NCI-H1105 treated with DMSO at 0.1 percent for 48 hours (cell line): ENCODE results near the gene LMBR1L.
"Not testable (repeated sequence)": the region's sequence is repeated elsewhere in the genome, so short reads cannot be mapped to it uniquely, and the experiment has no call there.

Experiments
- DNase-seq: peaks from one replicate; lab custom pipeline; 2025; lab: John Stamatoyannopoulos, UW

The LMBR1L gene, protein sequence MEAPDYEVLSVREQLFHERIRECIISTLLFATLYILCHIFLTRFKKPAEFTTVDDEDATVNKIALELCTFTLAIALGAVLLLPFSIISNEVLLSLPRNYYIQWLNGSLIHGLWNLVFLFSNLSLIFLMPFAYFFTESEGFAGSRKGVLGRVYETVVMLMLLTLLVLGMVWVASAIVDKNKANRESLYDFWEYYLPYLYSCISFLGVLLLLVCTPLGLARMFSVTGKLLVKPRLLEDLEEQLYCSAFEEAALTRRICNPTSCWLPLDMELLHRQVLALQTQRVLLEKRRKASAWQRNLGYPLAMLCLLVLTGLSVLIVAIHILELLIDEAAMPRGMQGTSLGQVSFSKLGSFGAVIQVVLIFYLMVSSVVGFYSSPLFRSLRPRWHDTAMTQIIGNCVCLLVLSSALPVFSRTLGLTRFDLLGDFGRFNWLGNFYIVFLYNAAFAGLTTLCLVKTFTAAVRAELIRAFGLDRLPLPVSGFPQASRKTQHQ

DNA sequence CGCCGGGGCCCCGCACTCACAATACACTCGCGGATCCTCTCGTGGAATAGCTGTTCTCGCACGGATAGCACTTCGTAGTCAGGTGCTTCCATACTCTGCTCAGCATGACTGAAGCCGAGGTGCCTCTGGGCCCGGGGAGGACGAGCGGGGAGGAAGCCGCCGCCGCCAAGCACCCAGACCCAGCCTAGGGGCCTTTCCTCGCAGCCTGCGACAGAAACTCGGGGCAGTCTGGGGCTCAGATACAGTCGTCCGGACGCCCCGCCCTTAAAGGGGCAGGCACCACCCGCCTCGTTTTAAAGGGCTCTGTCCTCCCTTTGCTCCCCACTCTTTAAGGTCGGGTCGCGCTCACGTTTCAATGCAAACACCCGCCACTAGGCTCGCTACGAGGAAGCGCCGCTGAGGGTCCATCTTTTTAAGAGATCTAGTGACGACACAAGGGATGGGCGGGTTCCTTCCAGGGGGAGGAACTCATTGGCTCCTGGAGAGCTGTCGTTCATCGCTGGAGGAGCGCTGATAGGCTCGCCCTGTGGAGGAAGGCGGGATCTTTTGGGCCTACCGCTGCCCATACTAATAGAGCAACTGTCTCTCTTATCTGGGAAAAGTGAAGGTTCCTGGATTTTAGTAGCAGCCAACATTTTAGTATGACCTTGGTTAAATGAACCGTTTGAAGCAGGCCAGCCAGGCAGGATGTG, at the start of gene LMBR1L:
LMBR1L (minus strand) TSS at position 384 of the 692 bp plus-strand sequence; CDS start at position 92, 292 bp downstream.
- peak; percentile 93 for DNase-seq

DNA sequence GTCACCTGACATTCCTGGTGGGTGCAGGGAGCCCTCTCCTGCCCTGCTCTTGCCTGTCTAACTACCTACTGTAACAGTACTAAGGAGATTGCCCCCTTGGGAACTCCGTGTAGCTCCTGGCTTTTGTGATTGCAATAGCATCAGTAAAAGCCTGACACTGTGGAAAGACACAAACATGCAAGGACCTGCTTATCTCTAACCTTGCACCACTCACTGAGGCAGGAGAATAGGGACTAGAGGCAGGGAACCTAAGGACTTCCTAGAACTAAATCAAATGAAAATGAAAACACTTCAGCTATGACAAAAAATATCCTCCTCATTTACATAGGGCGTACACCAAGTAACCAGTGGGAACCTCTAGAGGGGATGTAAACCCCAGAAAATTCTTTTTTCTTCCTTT, 49.8 kb upstream of the LMBR1L start:
- no peak for DNase-seq

DNA sequence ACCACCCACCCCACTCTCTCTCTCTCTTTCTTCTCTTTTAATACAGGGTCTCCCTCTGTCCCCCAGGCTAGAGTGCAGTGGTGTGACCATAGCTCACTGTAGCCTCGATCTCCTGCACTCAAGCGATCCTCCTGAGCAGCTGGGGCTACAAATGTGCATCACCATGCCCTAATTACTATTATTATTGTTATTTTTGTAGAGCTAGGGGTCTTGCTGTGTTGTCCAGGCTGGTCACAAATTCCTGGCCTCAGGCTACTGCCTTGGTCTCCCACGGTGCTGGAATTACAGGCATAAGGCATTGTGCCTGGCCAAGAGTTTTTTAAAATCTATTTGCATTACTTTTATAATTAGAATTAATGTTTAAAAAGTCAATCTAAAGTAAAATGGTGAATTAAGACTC, 43.6 kb upstream of the LMBR1L start:
- no peak for DNase-seq

DNA sequence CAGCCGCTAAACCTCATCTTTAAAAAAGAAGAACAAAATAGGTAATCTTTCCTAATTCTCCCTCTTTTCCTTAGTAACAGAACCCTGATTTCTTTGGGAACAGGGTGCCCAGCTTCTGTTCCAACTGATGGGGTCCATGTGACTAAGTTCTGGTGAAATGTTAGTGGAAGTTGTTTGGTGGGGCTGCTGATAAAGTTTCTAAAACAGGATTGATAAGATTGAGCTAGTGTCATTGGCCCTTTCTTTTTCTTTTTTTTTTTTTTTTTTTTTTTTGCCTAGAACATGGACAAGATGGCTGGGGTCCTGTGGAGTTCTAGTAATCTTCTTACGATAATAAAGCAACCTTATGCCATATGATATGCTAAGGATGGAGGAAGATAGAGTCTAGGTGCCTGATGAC, 36.7 kb upstream of the LMBR1L start:
- DNase-seq: no peak

DNA sequence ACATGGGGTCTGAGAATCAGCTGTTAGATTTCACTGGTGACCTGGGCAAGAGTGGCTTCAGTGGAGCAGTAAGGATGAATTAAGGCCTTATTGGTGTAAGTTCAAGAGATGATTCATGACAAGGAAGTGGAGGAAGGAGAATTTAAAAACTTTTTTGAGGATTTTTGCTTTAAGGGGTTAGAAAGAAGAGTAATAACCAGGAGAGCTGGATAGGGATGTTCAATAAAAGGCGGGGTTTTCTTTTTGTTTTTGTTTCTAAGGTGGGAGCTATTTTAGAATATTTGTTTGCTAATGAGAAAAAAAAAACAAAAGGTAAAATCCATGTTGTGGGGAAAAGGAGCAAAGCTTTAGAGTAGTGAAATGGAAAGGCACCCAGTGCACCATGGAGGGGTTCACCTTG, 35.8 kb upstream of the LMBR1L start:
- DNase-seq: no peak

DNA sequence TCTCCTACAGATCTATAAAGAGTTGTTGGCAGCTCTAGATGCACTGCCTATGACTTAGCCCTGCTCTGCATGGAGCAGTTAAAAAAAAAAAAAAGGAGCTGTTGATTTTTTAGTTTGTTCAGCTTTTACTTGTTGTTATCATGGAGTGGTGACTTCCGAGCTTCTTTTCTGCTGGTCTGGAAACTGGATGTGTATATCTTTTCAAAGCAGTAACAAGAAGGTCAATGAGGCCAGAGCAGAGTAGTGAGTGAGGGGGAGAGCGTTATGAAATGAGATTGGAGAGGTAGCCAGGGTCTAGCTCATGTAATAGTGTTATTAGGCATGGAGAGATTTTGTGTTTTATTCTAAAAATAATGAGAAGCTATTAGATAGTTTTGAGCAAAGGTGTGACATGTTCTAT, 33.7 kb upstream of the LMBR1L start:
- no peak for DNase-seq

DNA sequence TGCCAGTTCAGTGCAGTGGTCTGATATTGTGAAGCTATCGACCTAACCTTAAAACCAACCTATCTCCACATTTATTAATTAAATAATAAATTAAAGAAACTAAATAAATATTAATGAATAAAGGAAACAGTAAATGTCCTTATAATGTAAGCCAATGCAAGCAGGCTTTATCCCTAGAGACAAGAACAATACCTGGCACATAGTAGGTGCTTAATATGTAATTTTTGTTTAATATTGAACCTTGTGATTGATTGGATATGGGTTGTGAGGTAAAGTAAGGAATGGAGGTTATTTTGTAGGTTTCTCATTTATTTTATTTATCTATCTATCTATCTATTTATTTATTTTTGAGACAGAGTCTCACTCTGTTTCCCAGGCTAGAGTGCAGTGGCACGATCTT, 28.4 kb upstream of the LMBR1L start:
- no peak for DNase-seq

DNA sequence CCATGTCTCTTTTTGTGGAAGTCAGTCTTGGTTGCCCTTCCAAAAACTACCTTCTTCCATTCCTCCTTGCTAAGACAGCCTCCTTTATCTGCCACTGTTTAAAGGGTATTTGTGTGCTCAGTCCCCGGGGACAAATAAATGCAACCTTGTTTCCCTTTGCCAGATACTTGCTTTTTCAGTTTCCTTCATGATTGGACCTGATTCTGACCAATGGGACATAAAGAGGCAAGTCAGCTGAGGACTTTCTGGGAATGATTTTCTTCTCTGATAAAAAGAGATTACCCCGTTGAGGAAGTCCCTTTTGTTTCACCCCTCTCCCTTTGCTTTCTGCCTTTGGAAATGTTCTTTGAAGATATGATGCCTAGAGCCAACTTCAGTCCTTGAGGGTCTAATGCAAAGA, 27.9 kb upstream of the LMBR1L start:
- no peak for DNase-seq

DNA sequence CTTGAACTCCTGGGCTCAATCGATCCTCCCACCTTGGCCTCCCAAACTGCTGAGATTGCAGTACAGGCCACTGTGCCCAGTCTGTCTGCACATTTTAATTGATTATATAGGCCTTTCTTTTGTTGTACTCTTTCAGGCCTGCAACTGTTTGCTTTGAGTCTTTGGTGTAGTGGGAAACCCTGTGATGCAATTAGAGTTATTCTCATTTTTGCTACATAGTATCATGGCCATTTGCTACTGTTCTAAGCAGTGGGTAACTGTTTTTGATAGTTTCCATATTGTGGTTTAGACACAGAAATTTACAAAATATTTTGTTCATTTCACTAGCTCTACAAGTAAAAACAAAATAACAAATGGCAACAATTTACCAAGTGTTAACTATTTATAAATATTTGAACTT, 26.8 kb upstream of the LMBR1L start:
- no peak for DNase-seq

DNA sequence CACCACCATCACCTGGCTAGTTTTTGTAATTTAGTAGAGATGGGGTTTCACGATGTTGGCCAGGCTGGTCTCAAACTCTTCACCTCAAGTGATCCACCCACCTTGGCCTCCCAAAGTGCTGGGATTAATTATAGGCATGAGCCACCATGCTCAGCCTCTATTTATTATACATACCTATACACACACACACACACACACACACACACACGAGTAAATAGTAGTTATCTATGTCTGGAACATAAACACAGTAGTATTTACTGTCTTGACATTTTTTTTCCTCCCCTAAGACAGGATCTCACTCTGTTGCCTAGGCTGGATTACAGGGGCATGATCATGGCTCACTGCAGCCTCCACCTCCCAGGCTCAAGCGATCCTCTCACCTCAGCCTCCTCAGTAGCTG, 26.4 kb upstream of the LMBR1L start:
- DNase-seq: not testable (repeated sequence)

DNA sequence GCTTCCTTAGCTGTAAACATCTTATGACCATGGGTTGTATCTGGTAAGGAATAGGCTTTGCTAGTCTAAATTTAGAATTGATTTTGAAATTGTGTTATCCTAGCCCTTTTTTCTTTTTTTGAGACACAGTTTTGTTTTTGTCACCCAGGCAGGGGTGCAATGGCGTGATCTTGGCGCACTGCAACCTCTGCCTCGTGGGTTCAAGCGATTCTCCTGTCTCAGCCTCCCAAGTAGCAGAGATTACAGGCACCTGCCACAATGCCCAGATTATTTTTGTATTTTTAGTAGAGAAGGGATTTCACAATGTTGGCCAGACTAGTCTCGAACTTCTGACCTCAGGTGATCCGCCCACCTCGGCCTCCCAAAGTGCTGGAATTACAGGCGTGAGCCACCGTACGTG, 22.9 kb upstream of the LMBR1L start:
- DNase-seq: no peak

DNA sequence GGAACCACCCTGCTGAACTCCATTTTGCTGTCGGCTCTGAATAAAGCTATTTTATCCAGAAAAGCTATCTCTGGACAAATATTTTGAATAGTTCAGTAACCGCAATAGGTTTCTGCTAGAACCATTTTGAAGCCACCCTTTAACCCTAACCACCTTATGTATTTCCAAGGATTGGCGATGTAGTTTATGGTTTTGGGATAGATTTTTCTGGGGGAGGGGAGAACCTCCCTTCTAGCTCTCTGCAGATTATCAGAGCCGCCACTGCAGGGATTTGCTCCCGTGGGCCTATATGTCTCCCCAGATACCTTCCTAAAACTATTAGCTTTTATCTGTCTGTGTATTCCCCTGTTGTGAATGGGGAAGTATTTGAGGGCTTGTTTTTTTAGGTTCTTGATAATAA, 22.4 kb upstream of the LMBR1L start:
- DNase-seq: no peak

DNA sequence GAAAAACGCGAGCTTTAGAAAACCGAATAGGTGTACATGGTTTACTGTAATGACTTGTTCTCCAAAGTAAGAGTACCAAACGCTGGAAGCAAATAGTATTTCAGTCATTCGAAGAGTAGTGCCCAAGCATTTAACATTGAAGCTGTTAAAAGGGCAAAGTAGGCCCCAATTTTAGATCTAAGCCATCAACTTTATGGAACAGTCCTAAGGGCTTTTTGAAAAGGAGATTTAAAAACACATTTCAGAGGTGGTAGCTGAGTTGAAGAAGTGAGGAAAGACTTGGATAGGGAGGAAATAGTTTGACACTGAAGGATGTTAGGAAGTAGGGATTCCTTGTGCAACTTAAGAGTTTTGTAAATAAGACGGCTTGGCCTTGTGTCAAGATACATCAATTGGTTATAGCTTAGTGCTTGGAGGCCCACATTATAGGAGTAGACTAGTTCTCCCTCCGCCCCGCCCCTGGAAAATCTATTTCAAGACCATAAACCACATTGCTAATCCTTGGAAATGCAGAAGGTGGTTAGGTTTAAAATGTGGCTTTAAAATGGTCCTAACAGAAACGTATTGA, 21.3 kb upstream of the LMBR1L start:
- DNase-seq: peak; percentile 55

DNA sequence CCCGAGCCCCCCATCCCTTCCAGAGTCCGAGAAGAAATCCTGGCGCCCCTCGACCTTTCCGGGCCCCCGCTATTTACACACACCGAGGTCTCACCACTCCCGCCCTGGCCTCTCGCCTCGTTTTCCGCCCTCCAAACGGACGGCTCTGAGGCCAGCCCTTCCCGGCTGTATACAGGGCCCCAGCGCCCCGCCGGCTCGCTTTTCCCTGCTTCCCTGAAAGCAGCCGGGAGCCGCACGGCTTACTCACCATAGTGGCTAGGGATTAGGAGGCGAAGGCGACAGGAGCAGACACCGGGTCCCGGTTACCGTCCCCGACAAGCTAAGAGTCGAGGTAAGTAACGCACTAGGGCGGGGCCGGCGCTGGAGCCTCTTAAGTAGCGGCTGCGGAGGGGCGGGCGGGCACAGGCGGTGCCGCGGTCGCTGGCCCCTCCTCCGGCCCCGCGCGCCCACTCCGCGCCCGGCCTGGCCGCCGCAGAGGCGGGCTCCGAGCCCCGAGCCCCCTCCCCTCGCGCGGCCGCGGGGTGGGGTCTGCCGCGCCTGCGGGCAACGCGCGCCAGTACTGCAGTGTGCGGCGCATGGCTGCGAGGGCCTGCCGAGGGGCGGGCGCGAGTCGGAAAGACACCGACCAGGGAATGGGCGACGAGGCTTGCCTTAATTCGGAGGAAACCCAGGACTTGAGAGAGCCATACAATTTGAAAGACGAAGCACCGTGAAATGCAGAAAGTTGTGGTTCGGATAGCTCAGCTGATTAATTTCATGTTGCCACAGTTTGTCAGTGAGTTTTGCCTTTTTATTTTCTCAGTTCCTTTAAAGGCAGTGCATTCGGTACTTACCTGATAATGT, 20.6 kb upstream of the LMBR1L start, which contains the start of gene TUBA1B:
TUBA1B (minus strand) TSS at position 345 of the 843 bp plus-strand sequence; CDS start at position 250, 95 bp downstream.
- DNase-seq: peak; percentile 79

DNA sequence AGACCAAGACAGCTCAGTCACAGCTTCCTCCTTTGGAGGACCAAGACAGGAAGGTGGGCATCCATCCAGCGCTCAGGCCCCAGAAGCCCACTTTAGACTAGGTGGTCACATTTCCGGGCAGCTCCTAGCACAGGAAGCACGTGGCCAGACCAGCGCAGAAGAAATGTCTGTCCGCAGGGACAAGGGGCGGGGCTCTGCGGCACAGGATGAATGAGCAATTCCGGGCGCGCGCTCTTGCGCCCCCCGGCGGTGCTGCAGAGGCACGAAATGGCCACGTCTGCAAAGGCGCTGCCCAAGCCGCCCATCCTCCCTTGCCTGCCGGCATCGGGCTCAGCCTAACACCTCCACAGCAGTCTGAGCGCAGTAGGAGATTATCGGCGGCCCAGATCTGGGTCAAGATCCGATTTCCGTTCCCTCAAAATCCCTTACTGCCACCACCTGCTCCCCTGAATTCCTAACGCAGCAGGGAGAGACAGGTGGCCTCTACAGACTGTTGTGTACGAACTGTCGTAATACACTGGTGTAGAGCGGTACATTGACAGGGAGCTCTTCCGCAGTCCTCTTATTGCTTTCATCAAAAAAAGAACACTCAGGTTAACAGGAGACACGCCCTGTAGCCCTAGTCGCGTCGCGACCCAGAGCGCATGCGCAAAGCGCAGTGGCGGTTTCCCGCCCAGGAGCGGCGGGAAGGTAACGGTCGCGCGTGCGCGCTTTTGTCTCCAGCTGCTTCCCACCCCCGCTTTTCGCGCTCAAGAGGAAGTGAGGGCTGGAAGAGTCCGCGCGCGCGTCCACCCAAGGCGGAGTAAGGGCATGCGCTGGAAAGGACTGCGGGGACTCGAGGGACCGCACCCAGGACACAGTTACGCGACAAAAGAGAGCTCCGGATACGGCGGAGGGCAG, 19.8 kb upstream of the LMBR1L start:
- peak; percentile 71 for DNase-seq

DNA sequence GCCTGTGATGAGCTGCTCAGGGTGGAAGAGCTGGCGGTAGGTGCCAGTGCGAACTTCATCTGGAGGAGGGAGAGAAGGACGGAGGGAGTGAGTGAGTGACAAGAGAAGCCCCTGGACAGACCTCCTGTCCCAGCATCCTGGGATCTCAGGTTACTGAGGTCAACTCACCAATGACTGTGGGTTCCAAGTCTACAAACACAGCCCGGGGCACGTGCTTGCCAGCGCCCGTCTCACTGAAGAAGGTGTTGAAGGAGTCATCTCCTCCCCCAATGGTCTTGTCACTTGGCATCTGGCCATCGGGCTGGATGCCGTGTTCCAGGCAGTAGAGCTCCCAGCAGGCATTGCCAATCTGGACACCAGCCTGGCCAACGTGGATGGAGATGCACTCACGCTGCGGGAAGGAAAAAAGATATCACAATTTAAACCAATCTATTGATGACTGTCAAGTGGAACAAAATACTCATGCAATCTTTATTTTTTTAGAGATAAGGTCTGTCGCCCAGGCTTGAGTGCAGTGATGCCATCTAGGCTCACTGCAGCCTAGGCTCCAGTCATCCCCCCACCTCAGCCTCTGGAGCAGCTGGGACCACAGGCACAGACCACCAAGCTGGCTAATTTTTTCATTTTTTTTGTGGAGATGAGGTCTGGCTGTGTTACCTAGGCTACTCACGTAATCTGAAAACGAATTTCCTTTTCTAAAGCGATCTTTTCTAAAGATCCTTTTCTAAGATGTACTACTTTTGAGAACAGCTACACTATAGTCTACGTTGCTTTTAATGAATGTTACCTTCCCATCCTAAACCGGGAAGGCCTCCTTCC, 18.9 kb upstream of the LMBR1L start:
- no peak for DNase-seq

DNA sequence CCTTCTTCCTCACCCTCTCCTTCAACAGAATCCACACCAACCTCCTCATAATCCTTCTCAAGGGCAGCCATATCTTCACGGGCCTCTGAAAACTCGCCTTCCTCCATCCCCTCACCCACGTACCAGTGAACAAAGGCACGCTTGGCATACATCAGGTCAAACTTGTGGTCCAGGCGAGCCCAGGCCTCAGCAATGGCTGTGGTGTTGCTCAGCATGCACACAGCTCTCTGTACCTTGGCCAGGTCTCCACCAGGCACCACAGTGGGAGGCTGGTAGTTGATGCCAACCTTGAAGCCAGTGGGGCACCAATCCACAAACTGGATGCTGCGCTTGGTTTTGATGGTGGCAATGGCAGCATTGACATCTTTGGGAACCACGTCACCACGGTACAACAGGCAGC, 17.3 kb upstream of the LMBR1L start:
- not testable (repeated sequence) for DNase-seq

DNA sequence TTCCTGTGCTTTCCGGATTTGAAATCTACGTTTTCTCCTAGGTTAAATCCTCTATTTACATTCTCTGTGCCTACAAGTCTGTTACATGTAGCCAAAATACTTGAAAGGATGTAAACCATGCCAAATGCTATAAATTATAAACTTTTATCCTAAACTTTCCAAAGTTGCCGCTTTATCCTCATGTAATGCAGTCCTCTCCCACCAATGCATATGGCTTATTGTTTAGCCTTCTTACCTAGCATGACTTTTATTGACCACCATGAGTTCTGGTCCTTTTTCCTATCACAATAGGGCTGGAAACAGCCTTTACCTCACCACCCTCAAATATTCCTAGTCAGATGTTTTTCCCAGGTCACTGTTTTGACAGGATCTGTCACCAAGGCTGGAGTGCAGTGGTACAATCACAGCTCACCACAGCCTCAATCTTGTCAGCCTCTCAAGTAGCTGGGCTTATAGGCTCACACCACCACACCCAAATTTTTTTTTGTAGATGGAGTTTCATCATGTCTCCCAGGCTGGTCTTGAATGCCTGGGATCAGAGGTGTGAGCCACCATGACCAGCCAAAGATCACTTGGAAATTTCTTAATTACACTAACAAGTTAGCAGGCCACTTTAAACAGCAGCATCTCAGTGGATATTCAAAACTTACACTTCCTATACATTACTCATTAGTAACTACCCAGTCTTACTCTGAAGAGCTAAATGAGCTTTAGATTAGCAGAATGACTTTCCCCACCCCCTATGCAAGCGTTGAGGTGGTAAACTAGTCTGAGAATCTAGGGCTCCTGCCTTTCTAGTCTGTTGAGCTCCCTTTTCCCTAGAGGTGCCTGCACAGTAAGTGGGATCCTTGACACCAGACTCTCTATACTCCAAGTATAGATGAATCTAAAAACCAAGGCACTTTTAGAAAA, 16.5 kb upstream of the LMBR1L start:
- DNase-seq: no peak
